ENCODE measurements around the gene CCDC141.

- TF ChIP-seq, protein P1, sequence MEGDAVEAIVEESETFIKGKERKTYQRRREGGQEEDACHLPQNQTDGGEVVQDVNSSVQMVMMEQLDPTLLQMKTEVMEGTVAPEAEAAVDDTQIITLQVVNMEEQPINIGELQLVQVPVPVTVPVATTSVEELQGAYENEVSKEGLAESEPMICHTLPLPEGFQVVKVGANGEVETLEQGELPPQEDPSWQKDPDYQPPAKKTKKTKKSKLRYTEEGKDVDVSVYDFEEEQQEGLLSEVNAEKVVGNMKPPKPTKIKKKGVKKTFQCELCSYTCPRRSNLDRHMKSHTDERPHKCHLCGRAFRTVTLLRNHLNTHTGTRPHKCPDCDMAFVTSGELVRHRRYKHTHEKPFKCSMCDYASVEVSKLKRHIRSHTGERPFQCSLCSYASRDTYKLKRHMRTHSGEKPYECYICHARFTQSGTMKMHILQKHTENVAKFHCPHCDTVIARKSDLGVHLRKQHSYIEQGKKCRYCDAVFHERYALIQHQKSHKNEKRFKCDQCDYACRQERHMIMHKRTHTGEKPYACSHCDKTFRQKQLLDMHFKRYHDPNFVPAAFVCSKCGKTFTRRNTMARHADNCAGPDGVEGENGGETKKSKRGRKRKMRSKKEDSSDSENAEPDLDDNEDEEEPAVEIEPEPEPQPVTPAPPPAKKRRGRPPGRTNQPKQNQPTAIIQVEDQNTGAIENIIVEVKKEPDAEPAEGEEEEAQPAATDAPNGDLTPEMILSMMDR (IDR thresholded peaks at IDR 0.05; ENCODE audit: extremely low read depth in 1 of 2, insufficient read depth in 1 of 2, low read depth in 1 of 2, low read length in 2 of 2): no peak
- no peak for TF ChIP-seq POLR2A (IDR thresholded peaks at IDR 0.05; ENCODE audit: low read depth, low read length)
Measured at GRCh38 chr2:178884440-178884839, 165.5 kb downstream of the CCDC141 start.

Measured in endothelial cell of umbilical vein (primary cell).